Measurements from ENCODE around the gene NSDHL.
A peak's percentile ranks its signal among the peaks of the same experiment; 100 is the strongest.
"Not testable (repeated sequence)": the region's sequence is repeated elsewhere in the genome, so short reads cannot be mapped to it uniquely, and the experiment has no call there.

The NSDHL gene

GRCh38 chrX:152830312-152831305 lies at the start of gene NSDHL, which contains the start of gene CETN2:
Gene NSDHL (plus strand): TSS chrX:152831063. CDS start chrX:152846325, 15,262 bp downstream.
Gene CETN2 (minus strand): TSS chrX:152830757. CDS start chrX:152830710, 47 bp downstream.
- DNase-seq (ENCODE audit: low spot score), result peak; percentile 74

GRCh38 chrX:152787062-152787461 lies 43.8 kb upstream of the NSDHL start:
- not testable (repeated sequence) for DNase-seq (ENCODE audit: low spot score)

GRCh38 chrX:152798945-152799344 lies 31.9 kb upstream of the NSDHL start:
- DNase-seq (ENCODE audit: low spot score), result no peak

- no peak for DNase-seq (ENCODE audit: low spot score)
These were observed 24.8 kb upstream of the NSDHL start for GRCh38 chrX:152806035-152806434.

GRCh38 chrX:152810403-152810802 lies 20.5 kb upstream of the NSDHL start:
- no peak for DNase-seq (ENCODE audit: low spot score)

DNA sequence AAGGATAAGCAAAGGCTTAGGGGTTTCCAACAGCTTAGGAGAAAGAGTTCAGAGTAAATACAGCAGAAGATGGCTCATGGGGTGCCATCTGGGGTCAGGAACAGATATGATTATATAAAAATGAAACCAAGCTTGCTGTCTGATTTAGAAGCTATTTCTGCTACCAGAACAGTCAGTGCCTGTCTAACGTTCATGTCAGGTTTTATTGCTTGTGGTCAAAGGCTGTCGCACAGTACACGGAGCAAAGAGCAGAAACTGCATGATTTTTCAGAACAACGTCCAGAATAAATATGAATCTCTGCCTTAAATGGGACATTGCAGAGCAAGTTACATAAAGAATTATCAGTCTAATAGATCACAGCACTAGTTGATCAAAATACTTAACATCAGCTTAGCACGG lies 17.7 kb upstream of the NSDHL start:
- no peak for DNase-seq (ENCODE audit: low spot score)

GRCh38 chrX:152814048-152814447 lies 16.8 kb upstream of the NSDHL start:
- DNase-seq (ENCODE audit: low spot score), result no peak

DNA sequence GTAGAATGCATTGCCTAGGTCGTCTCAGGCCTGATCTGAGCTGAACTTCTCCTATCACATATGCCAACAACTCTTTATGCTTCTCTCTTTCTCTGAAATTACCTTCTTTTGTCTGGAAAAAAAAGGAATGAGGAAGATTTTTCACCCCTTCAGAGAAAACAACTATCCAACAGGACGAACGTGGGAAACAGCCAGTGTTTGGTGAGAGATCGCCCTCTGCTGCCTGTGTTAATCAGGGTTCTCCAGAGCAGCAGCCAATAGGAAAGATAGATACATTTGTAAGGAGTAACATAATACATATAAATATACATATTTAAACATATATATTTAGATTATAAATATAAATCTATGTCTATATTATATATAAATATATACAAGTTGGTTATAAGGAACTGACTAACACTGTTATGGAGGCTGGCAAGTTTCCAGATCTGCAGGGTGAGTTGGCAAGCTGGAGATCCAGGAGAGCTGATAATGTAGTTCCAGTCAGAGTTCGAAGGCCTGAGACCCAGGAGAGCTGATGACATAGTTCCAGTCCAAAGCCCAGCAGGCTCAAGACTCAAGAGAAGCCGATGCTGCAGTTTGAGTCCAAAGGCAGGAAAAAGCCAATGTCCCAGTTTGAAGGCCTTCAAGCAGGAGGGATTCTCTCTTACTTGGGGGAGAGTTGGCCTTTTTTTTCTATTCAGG lies 13.6 kb upstream of the NSDHL start:
- no peak for DNase-seq (ENCODE audit: low spot score)

- no peak for DNase-seq (ENCODE audit: low spot score)
These were observed 12.5 kb upstream of the NSDHL start for GRCh38 chrX:152818356-152818755.

- no peak for DNase-seq (ENCODE audit: low spot score)
These were observed 11.6 kb upstream of the NSDHL start for GRCh38 chrX:152819266-152819665.

GRCh38 chrX:152819732-152820131 lies 11.1 kb upstream of the NSDHL start:
- DNase-seq (ENCODE audit: low spot score), result no peak

- peak; percentile 13 for DNase-seq (ENCODE audit: low spot score)
These were observed 9.6 kb upstream of the NSDHL start for GRCh38 chrX:152821145-152821765.

DNA sequence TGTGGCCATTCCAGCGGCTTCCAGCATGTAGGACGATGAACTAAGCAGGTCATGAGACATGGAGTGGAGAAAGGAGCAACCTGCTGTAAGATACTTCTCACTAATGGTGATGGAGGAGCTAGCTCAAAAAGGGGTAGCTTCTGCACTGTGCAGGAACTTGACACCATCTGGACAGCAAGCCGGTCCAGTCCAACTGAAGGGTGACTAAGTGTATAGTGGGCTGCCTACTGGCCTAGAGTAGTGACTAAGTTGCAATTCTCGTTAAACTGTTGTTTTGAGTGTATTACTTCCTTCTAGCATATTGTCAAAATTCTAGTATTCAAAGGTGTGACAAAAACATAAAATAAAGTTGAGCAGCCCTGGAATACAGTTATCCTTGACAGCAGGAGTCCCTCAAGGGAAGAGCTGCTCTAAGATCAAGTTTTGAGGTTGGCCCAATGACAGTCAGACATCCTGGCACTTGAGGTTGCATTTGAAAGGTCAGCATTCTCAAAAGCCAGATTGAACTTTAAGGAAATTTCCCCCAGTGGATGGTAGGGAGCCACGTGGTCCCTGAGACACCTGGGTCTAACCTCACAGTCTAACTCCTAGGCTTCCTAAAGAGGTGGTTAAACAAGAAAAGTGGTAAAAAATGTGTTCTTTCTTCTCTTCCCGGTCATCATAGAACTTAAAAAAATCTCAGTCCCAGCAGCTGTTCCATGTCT lies 8.3 kb upstream of the NSDHL start:
- no peak for DNase-seq (ENCODE audit: low spot score)

- DNase-seq (ENCODE audit: low spot score), result no peak
These were observed 7.2 kb upstream of the NSDHL start for GRCh38 chrX:152823657-152824056.

GRCh38 chrX:152824841-152825374 lies 6.0 kb upstream of the NSDHL start:
- DNase-seq (ENCODE audit: low spot score), result no peak

DNA sequence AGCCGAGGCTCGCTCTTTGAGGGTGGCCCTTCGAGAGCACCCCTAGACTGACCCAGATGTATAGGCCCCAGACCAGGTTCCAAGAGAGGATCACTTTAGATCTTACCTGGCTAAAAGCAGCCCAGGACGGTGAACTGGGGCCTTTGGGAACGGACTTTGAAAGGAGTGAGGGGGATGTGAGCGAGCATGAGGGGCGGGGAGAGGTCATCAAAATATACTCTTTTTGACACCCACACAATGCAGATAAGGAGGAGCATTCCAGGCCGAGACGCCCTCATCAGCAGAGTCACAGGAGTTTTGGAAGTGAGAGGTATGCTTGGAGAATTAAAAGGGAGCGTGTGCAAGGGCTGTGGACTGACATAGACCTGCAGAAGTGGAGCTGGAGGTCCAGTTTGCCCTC lies 528 bp downstream of the NSDHL start:
- no peak for DNase-seq (ENCODE audit: low spot score)

DNA sequence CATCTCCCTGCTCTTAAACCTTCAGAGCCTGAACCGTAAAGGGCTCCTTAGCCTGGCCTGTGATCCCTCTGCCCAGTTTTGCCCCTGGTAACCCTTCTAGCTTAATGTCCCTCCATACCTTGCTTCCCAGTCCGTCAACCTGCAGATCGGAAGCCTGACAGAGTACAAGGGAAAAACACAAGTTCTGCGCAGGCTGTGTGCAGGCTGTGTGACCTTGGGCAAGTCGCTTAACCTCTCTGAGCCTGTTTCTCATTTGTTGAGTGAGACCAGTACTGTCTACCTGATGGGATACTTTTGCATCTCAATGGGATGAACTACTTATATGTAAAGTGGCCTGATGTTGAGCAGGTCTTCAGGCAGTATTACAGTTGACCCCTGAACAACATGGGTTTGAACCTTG lies 1.7 kb downstream of the NSDHL start:
- no peak for DNase-seq (ENCODE audit: low spot score)

- DNase-seq (ENCODE audit: low spot score), result no peak
These were observed 2.5 kb downstream of the NSDHL start for GRCh38 chrX:152833378-152833777.

GRCh38 chrX:152835470-152835869 lies 4.6 kb downstream of the NSDHL start:
- DNase-seq (ENCODE audit: low spot score), result not testable (repeated sequence)

GRCh38 chrX:152842772-152843338 lies 12.0 kb downstream of the NSDHL start:
- no peak for DNase-seq (ENCODE audit: low spot score)

DNA sequence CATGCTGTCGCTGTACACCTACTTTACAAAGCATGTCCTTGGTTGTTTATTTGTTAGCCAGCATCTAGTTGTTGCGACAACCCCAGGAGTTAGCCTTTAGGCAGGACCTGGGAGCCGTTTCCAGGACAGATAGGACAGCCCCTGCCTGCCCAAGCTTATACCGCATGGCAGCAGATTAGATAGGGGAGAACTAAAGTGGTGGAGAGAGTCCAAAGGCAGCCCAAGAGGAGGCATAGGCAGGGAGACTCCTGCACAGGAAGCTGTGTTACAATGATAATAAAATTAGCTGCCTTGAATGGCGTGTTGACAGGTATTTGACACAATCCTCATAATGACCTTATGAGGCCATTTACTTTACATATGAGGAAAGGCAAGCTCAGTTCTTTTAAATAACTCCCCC lies 13.0 kb downstream of the NSDHL start:
- DNase-seq (ENCODE audit: low spot score), result no peak

Measured in HuH-7.5 (cell line).